GM18502 (cell line): Measurements from ENCODE around the gene HELZ2.

Experiments
- ATAC-seq: cut with Tn5 transposase; IDR thresholded peaks from one replicate; pipeline ENCODE4 v1.9.1; 2021; ENCODE audit warnings: mild to moderate bottlenecking; ENCODE audit not compliant: unreplicated experiment, poor library complexity

The HELZ2 gene

GRCh38 chr20:63542696-63543095 lies 31.3 kb downstream of the HELZ2 start:
- no peak for ATAC-seq

DNA sequence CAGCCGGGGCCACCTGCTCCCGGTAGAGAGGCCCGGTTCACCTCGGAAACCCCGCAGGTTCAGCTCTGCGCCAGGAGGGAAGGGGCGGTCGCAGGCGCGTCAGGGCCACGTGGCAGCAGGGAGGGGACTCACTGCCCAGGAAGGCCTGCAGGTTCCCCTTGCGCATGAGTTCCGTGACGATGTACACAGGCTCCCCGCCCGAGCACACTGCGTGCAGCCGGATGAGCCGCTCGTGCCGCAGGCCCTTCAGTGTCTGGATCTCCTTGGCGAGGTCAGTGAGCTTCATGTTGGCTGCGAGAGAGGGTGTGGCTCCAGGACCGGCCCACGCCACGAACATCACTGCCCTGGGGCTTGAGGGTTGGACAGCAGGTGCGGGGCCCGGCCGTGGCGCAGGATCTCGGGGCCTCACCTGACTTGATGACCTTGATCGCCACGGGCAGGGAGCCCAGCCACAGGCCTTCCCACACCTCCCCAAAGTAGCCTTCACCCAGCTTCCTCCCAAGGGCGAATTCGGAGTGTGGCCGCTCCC lies 31.9 kb downstream of the HELZ2 start:
- no peak for ATAC-seq

DNA sequence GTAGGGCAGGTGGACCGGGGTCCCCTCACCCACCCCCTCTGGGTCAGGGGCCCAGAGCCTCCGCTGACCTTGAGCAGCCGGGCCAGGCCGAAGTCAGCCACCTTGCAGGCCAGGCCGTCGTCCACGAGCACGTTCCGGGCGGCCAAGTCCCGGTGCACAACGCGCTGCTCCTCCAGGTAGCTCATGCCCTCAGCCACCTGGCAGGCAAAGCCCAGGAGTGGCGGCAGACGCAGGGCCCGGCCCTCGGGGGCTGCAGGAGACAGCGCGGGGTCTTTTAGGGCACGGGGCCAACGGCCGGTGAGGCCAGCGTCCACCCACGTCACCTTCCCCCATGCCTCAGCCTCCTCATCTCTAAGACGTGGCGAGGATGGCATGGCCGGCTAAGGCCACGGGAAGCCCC lies 32.7 kb downstream of the HELZ2 start:
- ATAC-seq: no peak

- no peak for ATAC-seq
Observed at GRCh38 chr20:63540417-63541186, 33.4 kb downstream of the HELZ2 start.

DNA sequence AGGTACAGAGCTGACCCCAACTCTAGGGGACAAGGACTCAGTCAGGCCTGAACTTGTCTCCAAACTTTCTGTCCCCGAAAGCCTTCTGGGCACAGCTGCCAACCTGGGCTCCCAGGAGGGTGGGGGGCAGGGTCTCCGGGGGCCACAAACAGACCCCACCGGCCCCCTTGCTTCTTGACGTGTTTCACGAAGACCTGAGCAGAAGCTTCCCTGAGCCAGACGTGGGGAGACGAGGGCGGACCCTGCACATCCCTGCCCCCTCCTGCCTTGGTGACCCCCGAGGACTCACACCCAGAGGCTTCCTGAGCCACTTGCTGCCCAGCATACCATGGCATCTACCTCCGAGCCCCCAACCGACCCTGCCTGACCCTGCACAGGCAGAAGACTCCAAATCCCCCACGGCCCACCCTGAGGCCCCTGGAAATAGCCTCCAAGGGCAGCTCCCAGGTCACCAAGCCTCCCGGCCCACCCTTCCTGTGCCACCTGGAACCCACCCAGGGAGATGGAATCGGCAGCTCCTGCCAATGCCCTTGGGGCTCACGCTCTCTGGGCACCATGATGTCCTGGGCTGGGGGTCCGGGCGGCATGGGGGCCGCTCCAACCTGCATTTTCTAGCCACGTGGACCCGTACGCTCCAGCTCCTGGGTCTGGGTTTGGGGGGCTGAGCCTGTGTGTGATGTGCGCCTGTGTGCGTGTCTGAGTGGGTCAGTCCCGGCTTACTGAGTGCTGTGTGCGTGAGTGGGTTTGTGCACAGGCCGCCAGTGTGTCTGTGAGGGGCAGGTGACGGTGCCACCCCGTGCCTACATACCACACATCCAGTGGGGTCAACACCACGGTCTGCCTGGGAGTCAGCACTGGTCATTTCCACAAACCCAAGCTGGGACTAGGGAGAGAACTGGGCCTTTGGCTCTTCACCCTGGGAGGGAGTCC lies 34.3 kb downstream of the HELZ2 start:
- no peak for ATAC-seq

DNA sequence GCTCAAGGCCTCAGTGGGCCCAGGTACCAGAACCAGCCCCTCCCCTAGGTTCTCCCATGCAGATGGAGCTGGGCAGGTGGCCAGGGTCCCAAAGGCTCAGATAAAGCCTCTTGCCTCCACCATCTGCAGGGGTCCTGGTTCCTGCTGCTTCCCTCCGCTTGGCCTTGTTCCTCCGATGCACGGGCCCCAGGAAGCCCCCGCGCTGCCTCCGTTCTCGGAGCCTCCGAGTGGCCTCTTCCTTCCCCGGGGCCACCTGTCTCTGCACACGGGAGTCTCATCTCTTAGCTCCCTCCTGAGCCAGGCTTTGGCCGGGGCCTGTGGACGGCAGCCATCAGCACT lies 35.0 kb downstream of the HELZ2 start:
- no peak for ATAC-seq

DNA sequence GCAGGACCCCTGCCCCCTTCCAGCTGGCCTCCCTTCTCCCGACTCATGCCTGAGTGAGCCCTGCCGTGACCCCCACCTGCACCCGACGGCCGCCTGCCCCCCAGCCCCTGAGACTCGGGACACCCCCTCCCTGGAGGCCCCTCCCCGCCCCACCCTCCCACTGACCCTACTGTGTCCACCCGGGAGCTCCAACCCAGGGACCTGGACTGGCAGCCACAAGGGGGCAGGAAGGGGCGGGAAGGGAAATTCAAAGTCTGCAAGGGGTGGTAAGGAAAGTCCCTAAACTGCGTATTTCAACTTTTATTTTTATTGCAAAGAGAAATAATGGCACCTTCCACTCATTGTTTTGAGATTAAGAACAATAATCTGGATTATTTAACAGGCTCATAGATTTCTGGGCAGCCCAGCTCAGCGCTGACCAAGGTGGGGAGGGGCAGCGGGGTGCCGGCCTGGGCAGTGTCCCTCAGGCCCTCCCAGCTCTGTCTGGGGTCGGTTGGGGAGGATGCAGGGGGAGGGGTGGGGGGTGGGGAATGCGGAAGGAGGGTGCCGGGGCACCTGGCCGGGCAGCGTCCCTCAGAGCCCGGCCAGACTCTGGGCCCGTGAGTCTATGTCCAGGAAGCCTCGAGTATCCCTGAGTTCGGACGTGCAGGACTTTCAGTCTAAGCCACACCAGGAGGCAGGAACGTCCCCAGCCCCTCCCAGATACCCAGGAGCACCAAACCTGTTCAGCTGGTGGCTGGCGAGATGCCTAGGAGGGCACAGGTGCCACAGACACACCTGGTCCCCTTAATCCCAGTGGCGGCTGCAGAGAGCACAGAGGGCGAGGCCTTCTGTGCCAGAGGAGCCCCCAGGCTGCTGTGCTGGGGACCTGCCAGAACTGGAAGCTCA lies 35.6 kb downstream of the HELZ2 start:
- ATAC-seq: no peak

DNA sequence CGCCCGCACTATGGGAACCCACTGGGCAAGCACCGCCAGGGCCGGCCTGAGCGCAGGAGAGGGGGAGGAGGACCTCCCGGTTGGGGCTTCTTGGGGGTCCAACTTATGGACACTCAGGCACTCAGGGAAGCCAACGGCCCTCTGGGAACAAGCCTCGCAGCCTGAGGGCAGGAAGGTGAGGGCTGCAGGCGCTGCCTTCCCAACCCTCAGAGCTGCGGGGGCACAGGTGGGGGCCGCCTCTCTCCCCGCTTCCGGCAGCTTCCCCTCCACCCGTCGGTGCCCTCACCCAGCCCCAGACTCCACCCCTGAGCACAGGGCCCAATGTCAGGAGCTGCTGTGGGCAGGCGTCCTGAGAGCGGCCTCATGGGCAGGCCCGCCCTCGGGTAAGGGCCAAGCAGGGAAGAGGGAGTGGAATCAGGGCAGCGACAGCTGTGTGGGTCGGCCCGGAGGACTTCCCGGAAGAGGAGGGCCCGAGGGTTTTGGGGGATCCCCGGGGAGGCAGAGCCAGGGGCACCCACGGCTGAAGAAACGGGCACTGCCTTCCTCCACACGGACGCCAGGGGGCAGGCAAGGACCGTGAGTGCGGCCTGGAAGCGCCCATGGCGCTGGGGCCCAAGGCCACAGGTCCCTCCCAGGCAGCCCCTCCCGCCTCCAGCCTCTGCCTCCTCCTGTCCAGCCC lies 36.4 kb downstream of the HELZ2 start:
- ATAC-seq: peak; percentile 78

DNA sequence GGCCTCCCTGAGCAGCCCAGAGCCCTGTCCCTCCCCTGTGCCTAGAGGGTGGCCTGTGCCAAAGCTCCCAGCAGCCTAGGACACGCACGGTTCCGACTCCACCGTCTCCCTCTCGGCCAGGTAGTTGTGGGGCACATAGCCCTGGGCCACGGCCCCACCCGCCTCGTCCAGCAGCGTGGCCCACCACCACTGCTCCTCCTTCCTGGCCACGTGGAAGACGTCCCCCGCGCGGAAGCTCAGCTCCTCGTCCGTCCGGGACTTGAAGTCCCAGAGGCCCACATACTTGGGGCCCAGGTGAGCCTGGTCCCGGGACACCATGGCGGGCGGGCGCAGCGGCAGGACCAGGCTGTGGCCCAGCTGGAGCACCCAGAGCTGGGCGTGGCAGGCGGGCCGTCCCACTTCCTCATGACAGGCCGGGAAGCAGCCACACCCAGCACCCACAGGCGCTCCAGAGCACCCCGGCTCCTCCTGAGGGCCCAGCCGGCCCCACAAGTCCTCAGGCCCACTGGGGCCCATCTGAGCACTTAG lies 37.0 kb downstream of the HELZ2 start, which contains the start of gene PTK6:
PTK6 (minus strand) TSS at position 380 of the 528 bp plus-strand sequence; CDS start at position 318, 62 bp downstream.
- no peak for ATAC-seq

- no peak for ATAC-seq
Observed at GRCh38 chr20:63536241-63536977, 37.6 kb downstream of the HELZ2 start.

DNA sequence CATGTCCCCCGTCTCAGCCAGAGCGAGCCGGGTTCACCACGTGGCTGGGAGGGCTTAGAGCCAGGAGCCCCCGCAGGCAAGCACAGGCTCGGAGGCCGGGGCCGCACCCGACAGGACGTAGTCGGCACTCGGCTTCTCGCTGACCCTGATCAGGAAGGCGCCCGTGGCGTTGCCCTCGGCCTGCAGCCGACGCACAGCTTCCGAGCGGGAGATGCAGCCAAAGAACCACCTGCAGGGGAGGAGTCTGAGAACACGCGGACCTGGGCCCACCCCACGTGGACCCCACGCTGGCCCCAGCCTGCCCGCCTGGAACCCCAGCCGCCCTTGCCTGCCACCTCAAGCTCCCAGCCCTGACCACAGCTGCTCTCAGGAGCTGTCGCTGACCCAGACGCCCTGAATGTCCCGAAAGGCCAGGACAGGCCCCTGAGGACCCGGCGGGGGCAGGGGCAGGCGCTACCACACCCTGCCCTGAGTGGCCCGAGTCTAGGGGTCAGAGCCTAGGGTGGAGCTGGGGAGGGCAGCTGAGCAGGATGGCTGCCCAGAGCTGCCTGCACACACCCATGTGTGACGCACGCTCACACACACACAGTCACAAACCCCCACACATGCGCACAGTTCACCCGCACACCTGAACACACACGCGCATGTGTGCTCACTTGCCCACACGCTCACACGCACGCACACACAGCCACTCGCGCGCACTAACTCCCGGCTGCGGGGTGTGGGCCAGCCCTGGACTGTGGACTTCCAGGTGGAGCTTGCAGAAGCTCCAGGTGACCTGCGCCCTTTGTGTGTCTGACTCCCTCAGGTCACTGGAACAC lies 39.0 kb downstream of the HELZ2 start:
- ATAC-seq: no peak

DNA sequence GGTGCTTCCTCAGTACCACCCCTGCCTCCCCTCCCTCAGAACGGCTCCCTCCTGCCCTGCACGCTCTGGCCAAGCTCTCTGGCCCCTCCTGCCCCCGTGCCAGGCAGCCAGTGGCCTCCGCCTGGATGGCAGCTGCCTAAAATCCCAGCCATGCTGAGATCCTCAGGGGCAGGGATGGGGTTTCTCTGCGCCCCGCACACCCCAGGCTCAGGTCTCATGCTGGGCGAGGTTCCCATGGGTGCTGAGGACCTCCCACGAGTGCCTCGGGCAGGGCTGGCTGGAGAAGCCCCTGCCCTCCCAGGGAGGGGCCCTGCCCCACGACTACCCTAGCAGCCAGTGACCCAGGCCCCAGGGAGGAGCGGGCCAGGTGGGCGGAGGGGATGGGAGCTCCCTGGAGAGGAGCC lies 39.6 kb downstream of the HELZ2 start:
- no peak for ATAC-seq

DNA sequence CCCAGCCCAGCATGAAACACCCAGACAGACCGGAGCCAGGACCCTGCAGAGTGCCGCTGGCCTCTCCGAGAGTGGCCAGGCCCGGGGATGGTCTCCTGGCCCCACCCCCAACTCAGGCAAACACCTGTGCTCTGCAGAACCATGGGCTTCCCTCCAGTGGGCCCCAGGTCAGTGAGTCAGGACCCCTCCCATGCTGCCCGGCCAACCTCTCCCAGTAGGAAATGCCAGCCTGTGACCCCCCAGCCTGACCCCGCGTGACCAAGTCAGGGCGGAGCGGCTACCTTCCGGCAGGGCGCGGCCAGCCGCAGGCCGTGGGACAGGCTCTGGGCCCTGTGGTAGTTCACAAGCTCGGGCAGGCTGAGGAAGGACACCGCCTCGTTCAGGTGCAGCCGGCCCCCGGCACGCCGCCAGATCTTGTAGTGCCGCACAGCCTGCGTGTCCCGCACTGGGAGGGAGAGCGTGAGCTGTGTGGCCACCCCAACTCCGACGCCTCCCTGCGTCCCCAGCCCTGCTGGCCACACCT lies 40.1 kb downstream of the HELZ2 start:
- ATAC-seq: no peak

- no peak for ATAC-seq
Observed at GRCh38 chr20:63533388-63533787, 40.7 kb downstream of the HELZ2 start.

GRCh38 chr20:63532449-63532971 lies 41.5 kb downstream of the HELZ2 start:
- ATAC-seq: no peak

GRCh38 chr20:63531686-63532448 lies 42.2 kb downstream of the HELZ2 start:
- ATAC-seq: no peak

GRCh38 chr20:63530788-63531160 lies 43.3 kb downstream of the HELZ2 start:
- ATAC-seq: no peak
